GM23248 (cell line): ENCODE results near the gene FAM168B. TPM values are rescaled to one million over a fixed set of nuclear protein-coding genes. Genes with fewer than 3 reads are reported as not detected.

Experiments used
- DNase-seq: peaks from one replicate; pipeline ENCODE4 v3.0.0-alpha.2; 2015
- H2AFZ ChIP-seq: fragments of 200-600 bp; sonication (generic); 2 replicates; pipeline ENCODE4 v1.6.1; 2016; ENCODE audit warnings: antibody characterized with exemption
- H3F3A ChIP-seq: fragments of 200-600 bp; sonication (generic); 2 replicates; pipeline ENCODE4 v1.6.1; 2016; ENCODE audit warnings: mild to moderate bottlenecking, antibody characterized with exemption, mixed run types; ENCODE audit not compliant: insufficient read depth
- H3K27ac ChIP-seq: fragments of 200-600 bp; sonication (generic); 2 replicates; pipeline ENCODE4 v1.5.1; 2016; ENCODE audit warnings: mild to moderate bottlenecking
- H3K27me3 ChIP-seq: fragments of 200-600 bp; sonication (generic); replicated peaks from 2 replicates; pipeline ENCODE4 v1.6.1; 2016; ENCODE audit warnings: mild to moderate bottlenecking; ENCODE audit not compliant: insufficient read depth
- H3K36me3 ChIP-seq: fragments of 200-600 bp; sonication (generic); 2 replicates; pipeline ENCODE4 v1.6.1; 2016; ENCODE audit warnings: low read depth, mild to moderate bottlenecking
- H3K4me1 ChIP-seq: fragments of 200-600 bp; sonication (generic); 2 replicates; pipeline ENCODE4 v1.6.1; 2016; ENCODE audit warnings: mild to moderate bottlenecking; ENCODE audit not compliant: insufficient read depth
- H3K4me2 ChIP-seq: fragments of 200-600 bp; sonication (generic); one replicate; pipeline ENCODE4 v1.6.1; 2016; ENCODE audit warnings: mild to moderate bottlenecking; ENCODE audit not compliant: unreplicated experiment
- H3K4me3 ChIP-seq: fragments of 200-600 bp; sonication (generic); 2 replicates; pipeline ENCODE4 v1.5.1; 2016; ENCODE audit warnings: mild to moderate bottlenecking
- H3K79me2 ChIP-seq: fragments of 200-600 bp; sonication (generic); 2 replicates; pipeline ENCODE4 v1.6.1; 2016; ENCODE audit warnings: mild to moderate bottlenecking; ENCODE audit not compliant: insufficient read depth
- H3K9ac ChIP-seq: fragments of 200-600 bp; sonication (generic); 2 replicates; pipeline ENCODE4 v1.6.1; 2016; ENCODE audit warnings: mild to moderate bottlenecking
- H3K9me2 ChIP-seq: fragments of 200-600 bp; sonication (generic); 2 replicates; pipeline ENCODE4 v1.6.1; 2016; ENCODE audit warnings: mixed run types, mild to moderate bottlenecking, moderate library complexity; ENCODE audit not compliant: insufficient read depth
- H3K9me3 ChIP-seq: fragments of 200-600 bp; sonication (generic); one replicate; pipeline ENCODE4 v1.6.1; 2017; ENCODE audit warnings: low read depth
- H4K20me1 ChIP-seq: fragments of 200-600 bp; sonication (generic); 2 replicates; pipeline ENCODE4 v1.6.0; 2016; ENCODE audit not compliant: insufficient read depth
- EZH2 ChIP-seq: fragments of 200-600 bp; sonication (generic); IDR thresholded peaks from 2 replicates; pipeline ENCODE4 v1.6.1; 2018; ENCODE audit warnings: antibody characterized with exemption, mild to moderate bottlenecking; ENCODE audit not compliant: insufficient read depth, poor library complexity, severe bottlenecking
- EZH2phosphoT487 ChIP-seq: fragments of 200-600 bp; sonication (generic); IDR thresholded peaks from 2 replicates; pipeline ENCODE4 v1.6.1; 2018; ENCODE audit warnings: antibody characterized with exemption, moderate library complexity, mild to moderate bottlenecking, low read depth; ENCODE audit not compliant: insufficient read depth
- WGBS, 2 experiments: methylation state at CpG; one replicate each; pipeline ENCODE4 v1.1.6; 2015 to 2017; ENCODE audit warnings: low lambda C conversion rate in 2 of 2, low coverage in 1 of 2; ENCODE audit errors: missing lambda C conversion rate in 2 of 2; 5-methylcytosine and 5-hydroxymethylcytosine counted together
- in situ Hi-C: fragments of 300-500 bp; cut with MboI; formaldehyde crosslinking; loops from 2 replicates; pipeline ENCODE4 v1.15.0; 2020
- polyA plus RNA-seq: library from polyadenylated mRNA; unstranded; fragments of >200 nt; fragmentation: Nextera tagmentation; extraction: Ambion mirVana; gene quantifications from 2 replicates; pipeline ENCODE4 v1.2.1, GENCODE V29; 2016
- total RNA-seq: library from RNA; depleted of rRNA; stranded (reverse); fragments of >200 nt; shearing (Covaris generic); gene quantifications from 2 replicates; pipeline ENCODE4 v1.2.3, GENCODE V29; 2014

FAM168B gene
- total and polyA plus RNA-seq, 2 experiments from 2014 or later: 47.6 to 125 TPM

DNA sequence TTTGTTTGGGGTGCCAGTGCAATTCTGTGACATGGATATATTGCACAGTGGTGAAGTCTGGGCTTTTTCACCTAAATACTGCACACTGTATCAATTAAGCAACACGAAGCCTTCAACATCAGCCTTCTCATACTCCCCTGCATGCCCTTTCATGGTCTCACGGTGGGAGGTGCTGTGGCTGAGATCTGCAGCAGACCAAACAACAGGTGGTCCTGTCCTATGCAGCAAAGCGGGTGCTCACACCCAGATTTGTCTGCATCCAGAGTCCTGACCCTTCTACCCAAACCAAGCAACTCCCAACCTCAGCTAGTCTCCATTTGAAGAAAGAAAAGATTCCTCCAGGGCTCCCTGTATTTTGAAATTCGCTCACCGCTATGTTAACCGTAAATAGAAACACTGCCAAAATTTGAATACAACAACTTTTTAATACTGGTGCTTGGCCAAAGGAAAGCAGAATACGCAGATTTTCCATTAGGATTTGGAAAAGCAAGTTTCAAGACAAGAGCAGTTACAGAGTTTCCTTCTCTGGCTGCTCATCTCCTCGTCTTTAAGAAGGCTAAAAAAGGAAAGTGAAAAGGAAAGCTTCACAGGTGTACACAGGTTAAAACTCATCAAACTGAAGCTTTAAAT lies 34.9 kb downstream of the FAM168B start:
- Histone ChIP-seq H3K4me3 (no peak overlapping the region), H3K79me2 (peaks cover 98% of the 10 kb centered on the region), H3K27ac (no peak overlapping the region), H2AFZ (no peak overlapping the region), H3K9ac (no peak overlapping the region), H3K4me1 (peaks cover 24% of the 10 kb centered on the region), H3K36me3 (peaks cover 22% of the 10 kb centered on the region; the same call in 1 of the 2 replicates), H3K4me2 (no peak overlapping the region), H3F3A (peaks cover 20% of the 10 kb centered on the region; the same call in 1 of the 2 replicates), H3K9me2 (no peaks in the 10 kb centered on the region), H4K20me1 (0 out of 2 replicates have a peak, but pooled peaks cover 5% of the 10 kb centered on the region), H3K9me3 (no peaks in the 10 kb centered on the region), H3K27me3 (no peaks in the 10 kb centered on the region)
- TF ChIP-seq EZH2 (no peak), EZH2phosphoT487 (no peak)
- no peak for DNase-seq
- in situ Hi-C loops: no loop called here
- 73 to 76% methylated on average over 8 of the region's 8 CpGs for WGBS, 2 experiments

- Histone ChIP-seq H2AFZ (no peak overlapping the region), H3K4me2 (peak overlapping the region; percentile 49), H3K36me3 (peaks cover 29% of the 10 kb centered on the region; the same call in 1 of the 2 replicates), H4K20me1 (0 out of 2 replicates have a peak, but pooled peaks cover 5% of the 10 kb centered on the region), H3K9me3 (no peaks in the 10 kb centered on the region), H3K9me2 (no peaks in the 10 kb centered on the region), H3F3A (peaks cover 20% of the 10 kb centered on the region; the same call in 1 of the 2 replicates), H3K79me2 (peaks cover 98% of the 10 kb centered on the region), H3K4me1 (peaks cover 24% of the 10 kb centered on the region), H3K4me3 (no peak overlapping the region), H3K27me3 (no peaks in the 10 kb centered on the region), H3K27ac (peak overlapping the region; percentile 68; the same call in 1 of the 2 replicates), H3K9ac (no peak overlapping the region)
- TF ChIP-seq EZH2phosphoT487: no peak
- no peak for TF ChIP-seq EZH2
- in situ Hi-C loops: no loop called here
- 69 to 76% methylated on average over 4 of the region's 4 CpGs for WGBS, 2 experiments
- DNase-seq: no peak
Measured at GRCh38 chr2:131056932-131057287, 36.4 kb downstream of the FAM168B start.

- Histone ChIP-seq H3K4me1 (peaks cover 24% of the 10 kb centered on the region), H3K4me3 (peak overlapping the region; percentile 40), H3K27me3 (no peaks in the 10 kb centered on the region), H3K4me2 (peak overlapping the region; percentile 49), H3K36me3 (peaks cover 35% of the 10 kb centered on the region; the same call in 1 of the 2 replicates), H3K79me2 (peaks cover 98% of the 10 kb centered on the region), H3F3A (peaks cover 20% of the 10 kb centered on the region; the same call in 1 of the 2 replicates), H3K9me2 (no peaks in the 10 kb centered on the region), H3K27ac (peak overlapping the region; percentile 68), H3K9me3 (no peaks in the 10 kb centered on the region), H4K20me1 (0 out of 2 replicates have a peak, but pooled peaks cover 5% of the 10 kb centered on the region), H3K9ac (peak overlapping the region; percentile 52), H2AFZ (no peak overlapping the region)
- in situ Hi-C loops: no loop called here
- 40 to 45% methylated on average over 5 of the region's 5 CpGs for WGBS, 2 experiments
- TF ChIP-seq EZH2 (no peak), EZH2phosphoT487 (no peak)
- DNase-seq: peak; percentile 44
Measured at GRCh38 chr2:131056204-131056931, 36.9 kb downstream of the FAM168B start.

GRCh38 chr2:131055169-131056065 lies 37.8 kb downstream of the FAM168B start:
- H3K9ac ChIP-seq: peak overlapping the region; percentile 52
- no peak overlapping the region for H2AFZ ChIP-seq
- 0 out of 2 replicates have a peak, but pooled peaks cover 2% of the 10 kb centered on the region for H4K20me1 ChIP-seq
- 88 to 93% methylated on average over 26 of the region's 26 CpGs for WGBS, 2 experiments
- peaks cover 20% of the 10 kb centered on the region; the same call in 1 of the 2 replicates for H3F3A ChIP-seq
- peak overlapping the region; percentile 49 for H3K4me2 ChIP-seq
- no peaks in the 10 kb centered on the region for H3K27me3 ChIP-seq
- H3K9me2 ChIP-seq: no peaks in the 10 kb centered on the region
- peak overlapping the region; percentile 68 for H3K27ac ChIP-seq
- in situ Hi-C loops: no loop called here
- peaks cover 98% of the 10 kb centered on the region for H3K79me2 ChIP-seq
- H3K36me3 ChIP-seq: peaks cover 40% of the 10 kb centered on the region; the same call in 1 of the 2 replicates
- DNase-seq: peak; percentile 71
- peak overlapping the region; percentile 40; the same call in 1 of the 2 replicates for H3K4me3 ChIP-seq
- no peak for TF ChIP-seq EZH2phosphoT487
- TF ChIP-seq EZH2: no peak
- H3K4me1 ChIP-seq: peaks cover 24% of the 10 kb centered on the region
- no peaks in the 10 kb centered on the region for H3K9me3 ChIP-seq
